Psoas muscle (tissue), 8 donors: ENCODE measurements around the gene PEDS1. TPM values are rescaled to one million over a fixed set of nuclear protein-coding genes. Genes with fewer than 3 reads are reported as not detected.

Source experiments
- ATAC-seq, 4 donors: fragments of 200-7000 bp; cut with Tn5 transposase; one replicate each; pipeline ENCODE4 v1.9.1; 2020; ENCODE audit warnings: moderate library complexity in 3 of 4, mild to moderate bottlenecking in 2 of 4
- DNase-seq, 2 donors: peaks; one replicate each; pipeline ENCODE4 v3.0.0-alpha.2; 2020
- H3K27ac ChIP-seq: fragments of 200-600 bp; one replicate; pipeline ENCODE4 v1.8.0; 2022
- H3K27me3 ChIP-seq, 3 donors: fragments of 200-600 bp in 1 of 3; one replicate each; pipeline versions ENCODE4 v1.6.1 to v1.8.0; 2013 to 2022; ENCODE audit warnings: low read length in 2 of 3, mild to moderate bottlenecking in 2 of 3, moderate library complexity in 1 of 3; ENCODE audit not compliant: insufficient read depth in 3 of 3
- H3K36me3 ChIP-seq, 2 donors: fragments of 200-600 bp in 1 of 2; one replicate each; pipeline versions ENCODE4 v1.6.1 to v1.8.0; 2013 to 2022; ENCODE audit warnings: low read depth in 1 of 2, mild to moderate bottlenecking in 1 of 2, moderate library complexity in 1 of 2; ENCODE audit not compliant: insufficient read depth in 1 of 2
- H3K4me1 ChIP-seq: fragments of 200-600 bp; one replicate; pipeline ENCODE4 v1.8.0; 2022
- H3K4me3 ChIP-seq: fragments of 200-600 bp; one replicate; pipeline ENCODE4 v1.8.0; 2022; ENCODE audit warnings: mild to moderate bottlenecking
- H3K9me3 ChIP-seq: fragments of 200-600 bp; one replicate; pipeline ENCODE4 v1.8.0; 2022
- WGBS, 3 donors: extraction: QIAGEN DNeasy Blood & Tissue Kit; methylation state at CpG; one replicate each; pipeline versions ENCODE4 v1.1.6 to v1.1.7; 2013; 5-methylcytosine and 5-hydroxymethylcytosine counted together
- intact Hi-C, 2 donors: fragments of 100-400 bp; cut with DNase I; formaldehyde crosslinking; loops; one replicate each; pipeline versions ENCODE4 v1.11.0 to v1.14.2; 2022
- polyA plus RNA-seq, 3 donors: library from polyadenylated mRNA; stranded (reverse); fragments of 200-250 nt; gene quantifications; one replicate each; pipeline ENCODE4 v1.2.3, GENCODE V29; 2013
- total RNA-seq, 4 donors: library from RNA; stranded (reverse); fragmentation: NEBNext Ultra II Directional in 2 of 4; extraction: Animal tissue kit (Norgen Biotek cat#: 25700) in 2 of 4; gene quantifications; one replicate each; pipeline versions ENCODE4 v1.2.1 to v1.2.4, GENCODE V29; 2021 to 2023
- TF ChIP-seq, protein P1 (sequence below): fragments of 200-600 bp; IDR thresholded peaks from one replicate; pipeline ENCODE4 v1.8.0; 2022; ENCODE audit warnings: antibody characterized with exemption
- donor health status: healthy with polysubstance abuse.
- donor health status: DM: no; HTN: no; CAD: no; lungs with moderate emphysema.
- donor health status: Bipolar disorder and iron deficiency.
- donor health status: healthy.
- donor health status: DM: yes; HTN: yes; CAD: no.
- donor health status: DM: no; HTN: no; CAD: no.
- donor health status: DM: no; HTN: no; CAD: no.
- donor health status: DM: yes; HTN: yes; CAD: no.

Gene PEDS1
- total and polyA plus RNA-seq, 7 donors: 17.5 to 59.2 (median 40.2) TPM

GRCh38 chr20:50153153-50153499 lies 397 bp downstream of the PEDS1 start:
- H3K36me3 ChIP-seq: peaks cover 0 to 7% of the 10 kb centered on the region in 2 donors
- DNase-seq (no peak), ATAC-seq (peak in 1 of 4 donors; percentile 5)
- no peaks in the 10 kb centered on the region for H3K27me3 ChIP-seq
- no peaks in the 10 kb centered on the region for H3K9me3 ChIP-seq
- intact Hi-C loops: loop anchor here in 1 of 2 donors (5.0 kb wide), 1 partner anchor 36 kb away; no protein-coding TSS in a partner anchor
- WGBS, 3 donors: 0 to 1% (median 0%) methylated on average over 18 of the region's 18 CpGs
- H3K27ac ChIP-seq: peak overlapping the region; percentile 96
- peak overlapping the region; percentile 97 for H3K4me3 ChIP-seq
- TF ChIP-seq, protein P1, sequence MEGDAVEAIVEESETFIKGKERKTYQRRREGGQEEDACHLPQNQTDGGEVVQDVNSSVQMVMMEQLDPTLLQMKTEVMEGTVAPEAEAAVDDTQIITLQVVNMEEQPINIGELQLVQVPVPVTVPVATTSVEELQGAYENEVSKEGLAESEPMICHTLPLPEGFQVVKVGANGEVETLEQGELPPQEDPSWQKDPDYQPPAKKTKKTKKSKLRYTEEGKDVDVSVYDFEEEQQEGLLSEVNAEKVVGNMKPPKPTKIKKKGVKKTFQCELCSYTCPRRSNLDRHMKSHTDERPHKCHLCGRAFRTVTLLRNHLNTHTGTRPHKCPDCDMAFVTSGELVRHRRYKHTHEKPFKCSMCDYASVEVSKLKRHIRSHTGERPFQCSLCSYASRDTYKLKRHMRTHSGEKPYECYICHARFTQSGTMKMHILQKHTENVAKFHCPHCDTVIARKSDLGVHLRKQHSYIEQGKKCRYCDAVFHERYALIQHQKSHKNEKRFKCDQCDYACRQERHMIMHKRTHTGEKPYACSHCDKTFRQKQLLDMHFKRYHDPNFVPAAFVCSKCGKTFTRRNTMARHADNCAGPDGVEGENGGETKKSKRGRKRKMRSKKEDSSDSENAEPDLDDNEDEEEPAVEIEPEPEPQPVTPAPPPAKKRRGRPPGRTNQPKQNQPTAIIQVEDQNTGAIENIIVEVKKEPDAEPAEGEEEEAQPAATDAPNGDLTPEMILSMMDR: no peak
- peaks cover 40% of the 10 kb centered on the region for H3K4me1 ChIP-seq

DNA sequence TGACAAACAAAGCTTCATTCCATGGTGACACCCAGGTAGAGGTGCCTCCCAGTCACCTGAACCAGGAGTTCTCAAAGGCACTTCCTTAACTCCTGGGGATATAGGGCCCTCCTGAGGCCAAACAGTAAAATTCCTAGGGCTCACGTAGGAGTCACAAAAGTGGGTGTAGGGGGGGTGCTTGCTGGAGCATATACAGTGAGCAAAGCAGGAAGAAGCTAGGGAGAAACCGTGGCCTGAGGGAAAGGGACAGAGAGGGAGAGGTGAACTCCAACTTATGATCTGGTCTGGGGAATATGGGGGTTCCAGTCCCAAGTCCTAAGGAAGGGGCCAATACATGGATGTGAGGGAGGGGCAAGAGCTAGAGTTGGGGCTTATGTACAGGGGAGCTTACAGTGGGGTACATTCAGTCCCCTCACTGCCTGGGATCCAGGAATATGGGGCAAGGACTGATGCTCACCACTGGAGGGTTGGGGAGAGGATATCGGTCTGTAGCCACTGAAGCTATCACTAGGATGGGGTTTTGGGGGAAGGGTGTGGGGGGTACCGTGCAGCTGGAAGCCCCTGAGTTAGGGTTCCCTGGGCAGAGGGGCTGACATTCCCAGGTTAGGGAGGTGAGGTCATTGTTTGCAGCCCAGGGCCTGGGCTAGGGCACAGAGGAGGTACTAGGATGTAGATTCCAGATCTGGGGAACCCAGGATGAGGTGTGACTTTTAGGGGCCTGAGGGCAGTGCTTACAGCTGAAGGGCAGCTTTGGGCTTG lies 950 bp downstream of the PEDS1 start:
- TF ChIP-seq, protein P1: no peak
- intact Hi-C loops: loop anchor here in 1 of 2 donors (5.0 kb wide), 1 partner anchor 35 kb away; no protein-coding TSS in a partner anchor
- ATAC-seq (peak in 1 of 4 donors; percentile 4), DNase-seq (no peak)
- Histone ChIP-seq H3K9me3 (no peaks in the 10 kb centered on the region), H3K36me3 (peaks cover 0 to 12% of the 10 kb centered on the region in 2 donors), H3K27me3 (no peaks in the 10 kb centered on the region), H3K4me3 (peak overlapping the region; percentile 97), H3K4me1 (peaks cover 45% of the 10 kb centered on the region), H3K27ac (peak overlapping the region; percentile 96)
- WGBS, 3 donors: 11 to 31% (median 12%) methylated on average over 4 of the region's 4 CpGs

DNA sequence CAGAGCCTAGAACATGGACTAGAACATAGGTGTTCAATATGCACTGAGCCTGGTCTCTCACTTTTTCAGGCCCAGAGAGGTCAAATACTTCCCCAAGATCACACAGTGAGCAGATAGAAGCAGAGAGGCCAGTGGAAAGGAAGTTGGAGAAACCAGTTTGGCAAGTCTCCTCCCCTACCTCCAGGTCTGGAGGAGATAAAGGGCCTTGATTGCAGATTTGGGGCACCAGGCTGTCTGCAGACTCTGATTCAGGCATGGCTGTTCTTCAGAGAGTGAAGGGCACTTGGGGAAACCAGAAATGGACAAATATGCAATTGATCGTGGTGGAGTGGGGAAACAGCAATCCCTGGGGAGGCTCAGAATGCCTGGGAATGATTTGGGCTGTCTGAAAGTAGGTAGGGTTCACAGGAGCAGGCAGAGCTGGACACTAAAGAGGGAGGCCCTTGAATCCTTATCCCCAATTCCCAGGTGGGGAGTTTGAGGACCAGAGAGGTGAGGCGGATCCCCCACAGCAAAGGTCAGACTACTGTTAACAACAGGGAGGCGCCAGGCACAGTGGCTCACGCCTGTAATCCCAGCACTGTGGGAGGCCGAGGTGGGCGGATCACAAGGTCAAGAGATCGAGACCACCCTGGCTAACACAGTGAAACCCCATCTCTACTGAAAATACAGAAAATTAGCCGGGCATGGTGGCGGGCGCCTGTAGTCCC lies 2.3 kb downstream of the PEDS1 start:
- H3K4me3 ChIP-seq: peak overlapping the region; percentile 97
- intact Hi-C loops: loop anchor here in 1 of 2 donors (5.0 kb wide), 1 partner anchor 34 kb away; no protein-coding TSS in a partner anchor
- no peaks in the 10 kb centered on the region for H3K9me3 ChIP-seq
- peak overlapping the region; percentile 96 for H3K27ac ChIP-seq
- H3K27me3 ChIP-seq: no peaks in the 10 kb centered on the region
- peaks cover 59% of the 10 kb centered on the region for H3K4me1 ChIP-seq
- no peak for ATAC-seq
- TF ChIP-seq, protein P1: no peak
- DNase-seq: no peak
- peaks cover 0 to 14% of the 10 kb centered on the region in 2 donors for H3K36me3 ChIP-seq
- 80 to 87% (median 83%) methylated on average over 10 of the region's 10 CpGs for WGBS, 3 donors

- Histone ChIP-seq H3K36me3 (peaks cover 0 to 14% of the 10 kb centered on the region in 2 donors), H3K9me3 (no peaks in the 10 kb centered on the region), H3K4me1 (peaks cover 73% of the 10 kb centered on the region), H3K27me3 (no peaks in the 10 kb centered on the region), H3K27ac (peak overlapping the region; percentile 96), H3K4me3 (peak overlapping the region; percentile 30)
- ATAC-seq (peak; percentile 56 to 72 (median 68)), DNase-seq (peak; percentile 63 to 74)
- WGBS, 3 donors: 41 to 59% (median 49%) methylated on average over 15 to 16 of the region's 16 CpGs
- TF ChIP-seq, protein P1: no peak
- intact Hi-C loops: loop anchor here in 1 of 2 donors (1.0 to 5.0 kb wide), 2 partner anchors 15 to 32 kb away; no protein-coding TSS in a partner anchor
Measured at GRCh38 chr20:50149481-50150254, 3.9 kb downstream of the PEDS1 start.
